Naive B cell (primary cell): ENCODE results near the gene RCN2. TPM values are rescaled to one million over a fixed set of nuclear protein-coding genes. Genes with fewer than 3 reads are reported as not detected.
"Not testable (repeated sequence)": the region's sequence is repeated elsewhere in the genome, so short reads cannot be mapped to it uniquely, and the experiment has no call there.

Experiments used
- ATAC-seq, 2 donors: fragments of 150-1000 bp; cut with Tn5 transposase; 2 replicates each; pipeline ENCODE4 v1.10.0; 2021; ENCODE audit warnings: low read depth in 2 of 2, mild to moderate bottlenecking in 2 of 2, moderate library complexity in 2 of 2
- DNase-seq: peaks from one replicate; pipeline ENCODE4 v3.0.0; 2022
- H3K27ac Mint-ChIP-seq, 6 donors: one replicate each; pipeline ENCODE4 v1.8.0; 2020 to 2022; ENCODE audit warnings: mild to moderate bottlenecking in 6 of 6, mixed read lengths in 6 of 6, moderate library complexity in 5 of 6, inconsistent platforms in 2 of 6
- H3K27me3 Mint-ChIP-seq, 3 donors: one replicate each; pipeline ENCODE4 v1.8.0; 2021 to 2022; ENCODE audit warnings: mixed read lengths in 3 of 3, mild to moderate bottlenecking in 1 of 3
- H3K36me3 Mint-ChIP-seq, 2 donors: one replicate each; pipeline ENCODE4 v1.8.0; 2020 to 2022; ENCODE audit warnings: mixed read lengths in 2 of 2, inconsistent platforms in 1 of 2, mild to moderate bottlenecking in 1 of 2
- H3K4me1 Mint-ChIP-seq, 3 donors: one replicate each; pipeline ENCODE4 v1.8.0; 2020 to 2022; ENCODE audit warnings: mixed read lengths in 3 of 3, inconsistent platforms in 1 of 3, mild to moderate bottlenecking in 1 of 3, moderate library complexity in 1 of 3
- H3K4me3 Mint-ChIP-seq, 8 donors: one replicate each; pipeline ENCODE4 v1.8.0; 2020 to 2022; ENCODE audit warnings: mild to moderate bottlenecking in 8 of 8, mixed read lengths in 8 of 8, moderate library complexity in 8 of 8, inconsistent platforms in 2 of 8
- H3K9me3 Mint-ChIP-seq, 7 donors: one replicate each; pipeline ENCODE4 v1.8.0; 2020 to 2022; ENCODE audit warnings: mixed read lengths in 7 of 7, mild to moderate bottlenecking in 5 of 7, inconsistent platforms in 2 of 7, moderate library complexity in 1 of 7
- polyA plus RNA-seq, 6 donors: library from polyadenylated mRNA; unstranded; fragments of 300-500 nt; fragmentation: Illumina TruSeq; gene quantifications; one replicate each; pipeline ENCODE4 v1.2.3, GENCODE V29; 2021; ENCODE audit warnings: low read depth in 6 of 6

Gene RCN2
- 10 to 100 TPM; 54.0 to 79.2 (median 61.9) TPM for polyA plus RNA-seq

- ATAC-seq: peak; percentile 91 to 92
- Mint-ChIP-seq H3K4me1 (peaks cover 20 to 32% (median 21%) of the 10 kb centered on the region in 3 donors), H3K27me3 (no peaks in the 10 kb centered on the region)
These were observed at the start of gene RCN2 for GRCh38 chr15:76931397-76932134. TSS of gene RCN2 (plus strand) at chr15:76931749. CDS start at chr15:76931842, 93 bp downstream.

GRCh38 chr15:76885212-76885611 is 46.3 kb upstream of the RCN2 start:
- no peak overlapping the region for H3K4me3 Mint-ChIP-seq
- H3K27ac Mint-ChIP-seq: peak overlapping the region in 1 of 6 donors; percentile 17
- H3K27me3 Mint-ChIP-seq: no peaks in the 10 kb centered on the region
- H3K4me1 Mint-ChIP-seq: peaks cover 13 to 28% (median 16%) of the 10 kb centered on the region in 3 donors
- peaks cover 10 to 24% of the 10 kb centered on the region in 2 donors for H3K36me3 Mint-ChIP-seq
- H3K9me3 Mint-ChIP-seq: peaks cover 0 to 5% (median 0%) of the 10 kb centered on the region in 7 donors
- DNase-seq: no peak
- ATAC-seq: no peak

More at GRCh38 chr15:76931397-76932134, at the start of gene RCN2:
- DNase-seq: peak; percentile 94
- Mint-ChIP-seq H3K4me3 (peak within 1 kb of the TSS; percentile 81 to 98 (median 94)), H3K9me3 (no peaks in the 10 kb centered on the region), H3K36me3 (peaks cover 0 to 5% of the 10 kb centered on the region in 2 donors), H3K27ac (peak within 1 kb of the TSS; percentile 87 to 98 (median 95))

GRCh38 chr15:76887280-76888141 is 44.0 kb upstream of the RCN2 start:
- ATAC-seq, H3K27ac Mint-ChIP-seq, H3K27me3 Mint-ChIP-seq, DNase-seq, H3K9me3 Mint-ChIP-seq: not testable (repeated sequence)
- Mint-ChIP-seq H3K36me3 (peaks cover under 1 to 11% of the 10 kb centered on the region in 2 donors), H3K4me1 (peaks cover 17 to 35% (median 23%) of the 10 kb centered on the region in 3 donors), H3K4me3 (peak overlapping the region in 1 of 8 donors; percentile 45)

- not testable (repeated sequence) for ATAC-seq, H3K9me3 Mint-ChIP-seq, H3K27me3 Mint-ChIP-seq, H3K4me3 Mint-ChIP-seq, DNase-seq, H3K27ac Mint-ChIP-seq
- peaks cover 9 to 11% of the 10 kb centered on the region in 2 donors for H3K36me3 Mint-ChIP-seq
- peaks cover 30 to 43% (median 33%) of the 10 kb centered on the region in 3 donors for H3K4me1 Mint-ChIP-seq
These were observed 38.7 kb upstream of the RCN2 start for GRCh38 chr15:76892836-76893235.

DNA sequence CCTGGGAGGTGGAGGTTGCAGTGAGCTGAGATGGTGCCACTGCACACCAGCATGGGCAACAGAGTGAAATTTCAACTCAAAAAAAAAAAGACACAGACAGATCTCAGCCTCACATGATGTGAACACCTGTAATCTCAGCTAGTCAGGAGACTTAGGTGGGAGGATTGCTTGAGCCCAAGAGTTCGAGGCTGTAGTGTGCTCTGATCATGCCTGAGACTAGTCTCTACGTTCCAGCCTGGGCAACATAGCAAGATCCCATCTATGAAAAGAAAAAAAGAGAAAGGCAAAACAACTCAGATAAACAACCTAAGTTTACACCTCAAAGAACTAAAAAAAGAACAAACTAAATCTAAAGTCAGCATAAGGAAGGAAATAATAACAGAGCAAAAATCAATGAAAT is 37.4 kb upstream of the RCN2 start:
- H3K27ac Mint-ChIP-seq: peak overlapping the region in 2 of 6 donors; percentile 5 to 27
- DNase-seq: no peak
- no peak overlapping the region for H3K4me3 Mint-ChIP-seq
- peaks cover 0 to 8% (median 3%) of the 10 kb centered on the region in 7 donors for H3K9me3 Mint-ChIP-seq
- ATAC-seq: no peak
- peaks cover 9 to 11% of the 10 kb centered on the region in 2 donors for H3K36me3 Mint-ChIP-seq
- H3K4me1 Mint-ChIP-seq: peaks cover 27 to 35% (median 31%) of the 10 kb centered on the region in 3 donors
- H3K27me3 Mint-ChIP-seq: no peaks in the 10 kb centered on the region

GRCh38 chr15:76898102-76898501 is 33.4 kb upstream of the RCN2 start:
- H3K27me3 Mint-ChIP-seq: no peaks in the 10 kb centered on the region
- peaks cover 0 to 3% (median 0%) of the 10 kb centered on the region in 7 donors for H3K9me3 Mint-ChIP-seq
- H3K4me3 Mint-ChIP-seq: no peak overlapping the region
- ATAC-seq: no peak
- H3K4me1 Mint-ChIP-seq: peaks cover 17 to 23% (median 19%) of the 10 kb centered on the region in 3 donors
- peaks cover 0 to 11% of the 10 kb centered on the region in 2 donors for H3K36me3 Mint-ChIP-seq
- H3K27ac Mint-ChIP-seq: no peak overlapping the region
- no peak for DNase-seq

DNA sequence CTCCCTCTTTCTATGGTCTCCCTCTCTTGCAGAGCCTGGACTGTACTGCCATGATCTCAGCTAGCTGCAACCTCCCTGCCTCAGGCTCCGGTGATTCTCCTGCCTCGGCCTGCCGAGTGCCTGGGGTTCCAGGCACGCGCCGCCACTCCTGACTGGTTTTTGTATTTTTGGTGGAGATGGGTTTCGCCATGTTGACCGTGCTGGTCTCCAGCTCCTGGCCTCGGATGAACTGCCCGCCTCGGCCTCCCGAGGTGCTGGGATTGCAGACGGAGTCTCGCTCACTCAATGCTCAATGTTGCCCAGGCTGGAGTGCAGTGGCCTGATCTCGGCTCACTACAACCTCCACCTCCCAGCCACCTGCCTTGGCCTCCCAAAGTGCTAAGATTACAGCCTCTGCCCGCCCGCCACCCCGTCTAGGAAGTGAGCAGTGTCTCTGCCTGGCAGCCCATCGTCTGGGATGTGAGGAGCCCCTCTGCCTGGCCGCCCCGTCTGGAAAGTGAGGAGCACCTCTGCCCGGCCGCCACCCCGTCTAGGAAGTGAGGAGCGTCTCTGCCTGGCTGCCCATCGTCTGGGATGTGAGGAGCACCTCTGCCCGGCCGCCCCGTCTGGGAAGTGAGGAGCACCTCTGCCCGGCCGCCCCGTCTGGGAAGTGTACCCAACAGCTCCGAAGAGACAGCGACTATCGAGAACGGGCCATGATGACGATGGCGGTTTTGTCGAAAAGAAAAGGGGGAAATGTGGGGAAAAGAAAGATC is 32.2 kb upstream of the RCN2 start:
- Mint-ChIP-seq H3K27ac (peak overlapping the region in 1 of 6 donors; percentile 87), H3K4me1 (peaks cover 18 to 30% (median 21%) of the 10 kb centered on the region in 3 donors)
- H3K36me3 Mint-ChIP-seq, DNase-seq, H3K4me3 Mint-ChIP-seq, ATAC-seq, H3K9me3 Mint-ChIP-seq, H3K27me3 Mint-ChIP-seq: not testable (repeated sequence)

DNA sequence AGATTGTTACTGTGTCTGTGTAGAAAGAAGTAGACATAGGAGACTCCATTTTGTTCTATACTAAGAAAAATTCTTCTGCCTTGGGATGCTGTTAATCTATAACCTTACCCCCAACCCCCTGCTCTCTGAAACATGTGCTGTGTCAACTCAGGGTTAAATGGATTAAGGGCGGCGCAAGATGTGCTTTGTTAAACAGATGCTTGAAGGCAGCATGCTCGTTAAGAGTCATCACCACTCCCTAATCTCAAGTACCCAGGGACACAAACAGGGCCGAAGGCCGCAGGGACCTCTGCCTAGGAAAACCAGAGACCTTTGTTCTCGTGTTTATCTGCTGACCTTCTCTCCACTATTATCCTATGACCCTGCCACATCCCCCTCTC is 31.6 kb upstream of the RCN2 start:
- ATAC-seq, H3K4me3 Mint-ChIP-seq, DNase-seq, H3K27me3 Mint-ChIP-seq, H3K9me3 Mint-ChIP-seq, H3K36me3 Mint-ChIP-seq: not testable (repeated sequence)
- Mint-ChIP-seq H3K27ac (peak overlapping the region in 1 of 6 donors; percentile 76), H3K4me1 (peaks cover 18 to 31% (median 20%) of the 10 kb centered on the region in 3 donors)

- peak overlapping the region in 2 of 6 donors; percentile 24 to 85 for H3K27ac Mint-ChIP-seq
- H3K9me3 Mint-ChIP-seq: peaks cover 0 to 3% (median 0%) of the 10 kb centered on the region in 7 donors
- no peak overlapping the region for H3K4me3 Mint-ChIP-seq
- DNase-seq (no peak), ATAC-seq (no peak)
- H3K4me1 Mint-ChIP-seq: peaks cover 27 to 38% (median 28%) of the 10 kb centered on the region in 3 donors
- H3K36me3 Mint-ChIP-seq: no peaks in the 10 kb centered on the region
- H3K27me3 Mint-ChIP-seq: no peaks in the 10 kb centered on the region
These were observed 29.6 kb upstream of the RCN2 start for GRCh38 chr15:76901965-76902364.

GRCh38 chr15:76903251-76903681 is 28.3 kb upstream of the RCN2 start:
- Mint-ChIP-seq H3K27ac (peak overlapping the region; percentile 28 to 95 (median 63)), H3K9me3 (peaks cover 0 to 3% (median 0%) of the 10 kb centered on the region in 7 donors), H3K4me1 (peaks cover 28 to 40% (median 32%) of the 10 kb centered on the region in 3 donors), H3K4me3 (peak overlapping the region; percentile 15 to 95 (median 80)), H3K27me3 (no peaks in the 10 kb centered on the region), H3K36me3 (no peaks in the 10 kb centered on the region)
- peak; percentile 33 for DNase-seq
- ATAC-seq: peak; percentile 38 to 41

GRCh38 chr15:76904461-76905012 is 27.0 kb upstream of the RCN2 start:
- peak in 1 of 2 donors; percentile 2 for ATAC-seq
- H3K27ac Mint-ChIP-seq: peak overlapping the region; percentile 92 to 97 (median 94)
- peak; percentile 24 for DNase-seq

GRCh38 chr15:76905013-76905839 is 26.3 kb upstream of the RCN2 start, which contains the start of gene SCAPER:
TSS of gene SCAPER (minus strand) at chr15:76905340. CDS start at chr15:76883817, 21,523 bp downstream.
- ATAC-seq: peak; percentile 84 to 87
- no peaks in the 10 kb centered on the region for H3K36me3 Mint-ChIP-seq
- no peaks in the 10 kb centered on the region for H3K9me3 Mint-ChIP-seq
- peak; percentile 90 for DNase-seq
- H3K27me3 Mint-ChIP-seq: no peaks in the 10 kb centered on the region
- peak within 1 kb of the TSS; percentile 92 to 98 (median 98) for H3K27ac Mint-ChIP-seq
- H3K4me3 Mint-ChIP-seq: peak within 1 kb of the TSS; percentile 87 to 96 (median 92)
- peaks cover 38 to 46% (median 39%) of the 10 kb centered on the region in 3 donors for H3K4me1 Mint-ChIP-seq

More at GRCh38 chr15:76904461-76905012, 27.0 kb upstream of the RCN2 start:
- peak overlapping the region; percentile 87 to 96 (median 92) for H3K4me3 Mint-ChIP-seq
- H3K36me3 Mint-ChIP-seq: no peaks in the 10 kb centered on the region
- peaks cover 0 to 2% (median 0%) of the 10 kb centered on the region in 7 donors for H3K9me3 Mint-ChIP-seq
- no peaks in the 10 kb centered on the region for H3K27me3 Mint-ChIP-seq
- H3K4me1 Mint-ChIP-seq: peaks cover 33 to 40% (median 34%) of the 10 kb centered on the region in 3 donors
